SH-SY5Y (cell line): ENCODE results near the gene COL27A1.

Source experiments
- GATA2 ChIP-seq: IDR thresholded peaks from 2 replicates; pipeline ENCODE4 v1.6.1; 2011; ENCODE audit warnings: mild to moderate bottlenecking, low read depth, low read length
- GATA3 ChIP-seq: IDR thresholded peaks from 2 replicates; pipeline ENCODE4 v1.6.1; 2011; ENCODE audit warnings: low read depth, mild to moderate bottlenecking, low read length, moderate library complexity

DNA sequence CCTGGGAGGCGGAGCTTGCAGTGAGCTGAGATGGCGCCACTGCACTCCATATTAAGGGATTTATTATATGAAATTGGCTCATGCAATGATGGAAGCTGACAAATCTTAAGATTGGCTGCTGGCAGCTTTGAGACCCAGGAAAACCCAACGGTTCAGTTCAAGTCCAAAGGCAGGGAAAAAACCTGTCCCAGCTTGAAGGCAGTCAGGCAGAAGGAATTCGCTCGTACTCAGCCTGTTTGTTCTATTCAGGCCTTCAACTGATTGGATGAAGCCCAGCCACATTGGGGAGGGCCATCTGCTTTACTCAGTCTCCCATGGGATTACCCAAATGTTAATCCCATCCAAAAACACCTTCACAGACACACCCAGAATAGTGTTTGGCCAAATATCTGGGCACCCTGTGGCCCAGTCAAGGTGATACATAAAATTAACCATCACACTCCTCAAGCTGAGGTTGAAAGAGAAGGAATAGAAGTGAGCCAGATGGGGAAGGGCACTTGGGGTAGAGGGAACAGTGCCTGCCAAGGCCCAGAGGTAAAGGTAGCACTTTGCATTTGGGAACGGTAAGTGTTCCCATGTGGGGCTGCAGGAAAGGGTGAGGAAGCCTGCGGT lies 159.0 kb downstream of the COL27A1 start:
- no peak for TF ChIP-seq GATA2
- TF ChIP-seq GATA3, result no peak
